Esophagus muscularis mucosa (tissue), 3 donors: ENCODE measurements around the gene FOXJ1.

Experiments
- CTCF ChIP-seq, 3 experiments: fragments of 200-600 bp in 2 of 3; fragments of 450-650 bp in 1 of 3; sonication (generic) in 2 of 3; IDR thresholded peaks; one replicate each; pipeline ENCODE4 v1.5.1; 2017 to 2019; ENCODE audit warnings: antibody characterized with exemption in 3 of 3, mild to moderate bottlenecking in 2 of 3, moderate library complexity in 1 of 3
- POLR2A ChIP-seq: fragments of 450-650 bp; IDR thresholded peaks from one replicate; pipeline ENCODE4 v1.6.1; 2017; ENCODE audit warnings: antibody characterized with exemption, moderate library complexity, mild to moderate bottlenecking, low read depth
- POLR2AphosphoS5 ChIP-seq, 2 donors: sonication (generic); formaldehyde crosslinking; IDR thresholded peaks; one replicate each; pipeline ENCODE4 v1.6.1; 2017; ENCODE audit warnings: antibody characterized with exemption in 2 of 2

GRCh38 chr17:76149214-76149613 lies 8.2 kb upstream of the FOXJ1 start:
- TF ChIP-seq CTCF (IDR thresholded peaks at IDR 0.05) (no peak), POLR2AphosphoS5 (IDR thresholded peaks at IDR 0.05) (no peak), POLR2A (no peak)
